Measurements from ENCODE around the gene PPP2R1A. TPM values are rescaled to one million over a fixed set of nuclear protein-coding genes. Genes with fewer than 3 reads are reported as not detected.
"Not testable (repeated sequence)": the region's sequence is repeated elsewhere in the genome, so short reads cannot be mapped to it uniquely, and the experiment has no call there.

PPP2R1A gene
- total RNA-seq, 1 donor from 2014 or later, result 95.0 TPM

- peak; percentile 9 to 76 for DNase-seq (ENCODE audit: low read depth in 2 of 2)
These were observed 10.2 kb downstream of the PPP2R1A start for GRCh38 chr19:52200044-52200443.

- DNase-seq (ENCODE audit: low read depth in 2 of 2), result not testable (repeated sequence)
These were observed 11.0 kb downstream of the PPP2R1A start for GRCh38 chr19:52200755-52201391.

- DNase-seq (ENCODE audit: low read depth in 2 of 2), result no peak
These were observed 16.6 kb downstream of the PPP2R1A start for GRCh38 chr19:52206481-52206880.

DNA sequence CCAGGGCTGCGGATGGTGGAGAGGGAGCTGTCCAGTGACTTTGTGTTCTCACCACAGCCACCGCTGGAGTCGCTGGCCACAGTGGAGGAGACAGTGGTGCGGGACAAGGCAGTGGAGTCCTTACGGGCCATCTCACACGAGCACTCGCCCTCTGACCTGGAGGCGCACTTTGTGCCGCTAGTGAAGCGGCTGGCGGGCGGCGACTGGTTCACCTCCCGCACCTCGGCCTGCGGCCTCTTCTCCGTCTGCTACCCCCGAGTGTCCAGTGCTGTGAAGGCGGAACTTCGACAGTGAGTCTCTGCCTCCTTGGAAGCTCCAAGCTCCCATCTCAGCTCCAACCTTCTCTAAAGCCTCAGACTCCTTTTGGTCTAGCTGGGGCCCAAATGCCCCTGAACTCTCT lies 21.4 kb downstream of the PPP2R1A start:
- no peak for DNase-seq (ENCODE audit: low read depth in 2 of 2)

- no peak for DNase-seq (ENCODE audit: low read depth in 2 of 2)
These were observed 22.2 kb downstream of the PPP2R1A start for GRCh38 chr19:52211926-52212571.

DNA sequence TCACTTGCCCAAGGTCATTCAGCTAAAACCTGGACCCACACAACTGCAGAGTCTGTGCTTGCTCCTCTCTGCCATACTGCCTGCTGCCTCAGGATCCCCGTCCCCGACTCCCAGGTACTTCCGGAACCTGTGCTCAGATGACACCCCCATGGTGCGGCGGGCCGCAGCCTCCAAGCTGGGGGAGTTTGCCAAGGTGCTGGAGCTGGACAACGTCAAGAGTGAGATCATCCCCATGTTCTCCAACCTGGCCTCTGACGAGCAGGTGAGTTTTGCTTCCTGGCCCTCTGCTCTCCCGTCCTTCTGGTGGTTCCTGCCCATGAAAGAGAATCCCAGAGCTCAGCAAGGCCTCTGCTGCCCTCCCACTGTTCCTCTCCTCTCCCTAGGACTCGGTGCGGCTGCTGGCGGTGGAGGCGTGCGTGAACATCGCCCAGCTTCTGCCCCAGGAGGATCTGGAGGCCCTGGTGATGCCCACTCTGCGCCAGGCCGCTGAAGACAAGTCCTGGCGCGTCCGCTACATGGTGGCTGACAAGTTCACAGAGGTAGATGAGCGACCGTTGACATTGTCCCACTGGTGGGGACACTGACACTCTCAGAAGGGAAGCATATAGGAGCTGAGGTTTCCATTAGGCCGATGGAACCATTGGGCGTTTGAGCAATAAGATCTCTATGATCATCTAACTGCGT lies 22.9 kb downstream of the PPP2R1A start:
- DNase-seq (ENCODE audit: low read depth in 2 of 2), result no peak

DNA sequence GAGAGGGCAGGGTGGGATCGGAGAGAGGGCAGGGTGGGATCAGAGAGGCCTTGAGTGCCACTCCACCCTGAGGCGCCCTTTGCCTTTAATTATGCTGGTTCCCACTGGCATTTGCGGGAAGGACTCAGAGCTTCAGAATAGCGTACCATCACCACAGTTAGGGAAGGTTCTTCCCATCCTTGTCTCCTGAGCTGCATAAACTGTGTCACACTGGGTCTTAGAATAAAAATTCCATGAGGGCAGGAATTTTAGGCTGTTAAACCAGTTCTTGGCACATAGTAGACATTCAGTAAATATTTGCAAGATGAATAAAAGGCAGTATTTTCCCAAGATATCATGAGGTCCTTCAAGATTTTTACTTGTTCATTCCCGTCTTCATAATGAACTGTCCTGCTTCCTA lies 24.4 kb downstream of the PPP2R1A start:
- no peak for DNase-seq (ENCODE audit: low read depth in 2 of 2)

DNA sequence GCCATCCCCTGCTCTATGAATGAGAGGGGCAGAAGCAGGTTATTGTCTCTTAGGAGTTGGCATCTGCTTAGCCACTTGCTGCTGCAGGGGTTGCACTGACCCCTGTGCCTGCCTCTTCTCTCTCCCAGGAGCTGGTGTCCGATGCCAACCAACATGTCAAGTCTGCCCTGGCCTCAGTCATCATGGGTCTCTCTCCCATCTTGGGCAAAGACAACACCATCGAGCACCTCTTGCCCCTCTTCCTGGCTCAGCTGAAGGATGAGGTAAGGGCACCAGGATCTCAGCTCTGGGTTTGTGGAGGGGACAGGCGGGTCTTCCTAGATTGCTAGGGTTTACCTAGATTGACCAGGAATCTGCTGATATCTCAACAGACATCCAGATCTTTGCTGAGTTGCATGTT lies 26.5 kb downstream of the PPP2R1A start:
- no peak for DNase-seq (ENCODE audit: low read depth in 2 of 2)

- DNase-seq (ENCODE audit: low read depth in 2 of 2), result no peak
These were observed 27.7 kb downstream of the PPP2R1A start for GRCh38 chr19:52217576-52217975.

GRCh38 chr19:52219611-52220010 lies 29.8 kb downstream of the PPP2R1A start:
- DNase-seq (ENCODE audit: low read depth in 2 of 2), result no peak

- no peak for DNase-seq (ENCODE audit: low read depth in 2 of 2)
These were observed 31.2 kb downstream of the PPP2R1A start for GRCh38 chr19:52221031-52221430.

DNA sequence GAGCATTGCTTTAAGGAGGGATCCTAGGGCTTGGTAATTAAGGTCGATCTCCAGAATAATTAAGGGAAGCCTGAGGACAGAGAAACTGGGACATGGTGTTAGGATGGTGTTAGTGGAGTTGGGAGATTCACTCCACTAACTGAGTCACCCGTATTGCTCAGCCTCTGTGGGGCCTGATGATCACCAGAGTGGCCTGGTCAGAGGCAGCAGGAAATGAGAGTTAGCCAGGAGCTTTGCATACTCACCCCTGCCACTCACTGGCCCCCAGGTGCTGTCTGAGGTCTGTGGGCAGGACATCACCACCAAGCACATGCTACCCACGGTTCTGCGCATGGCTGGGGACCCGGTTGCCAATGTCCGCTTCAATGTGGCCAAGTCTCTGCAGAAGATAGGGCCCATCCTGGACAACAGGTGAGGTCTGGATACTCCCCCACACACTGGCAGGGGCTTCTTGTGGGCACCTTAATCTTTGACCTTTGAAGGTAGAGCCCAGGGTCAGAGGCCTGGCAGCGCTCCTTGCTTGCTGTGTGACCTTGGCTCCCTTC lies 32.1 kb downstream of the PPP2R1A start:
- no peak for DNase-seq (ENCODE audit: low read depth in 2 of 2)

DNA sequence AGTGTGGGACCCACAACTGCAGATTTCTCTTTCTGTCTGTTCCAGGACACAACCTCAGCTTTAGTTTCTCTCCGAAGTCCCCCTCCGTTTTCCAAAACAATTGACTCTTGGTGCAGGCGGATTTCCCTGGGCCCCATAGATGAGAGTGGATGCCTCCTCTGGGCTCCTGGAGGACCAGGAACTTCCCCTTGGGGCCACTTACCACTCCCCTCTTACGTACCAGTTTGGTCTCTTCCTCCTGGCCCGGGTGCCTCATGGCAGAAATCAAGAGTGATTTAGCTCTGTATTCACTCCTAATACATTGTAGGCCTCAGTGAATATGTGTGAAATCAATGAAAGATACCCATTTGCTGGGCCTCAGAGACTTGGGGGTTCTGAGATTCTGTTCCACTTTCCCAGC lies 34.4 kb downstream of the PPP2R1A start:
- no peak for DNase-seq (ENCODE audit: low read depth in 2 of 2)

DNA sequence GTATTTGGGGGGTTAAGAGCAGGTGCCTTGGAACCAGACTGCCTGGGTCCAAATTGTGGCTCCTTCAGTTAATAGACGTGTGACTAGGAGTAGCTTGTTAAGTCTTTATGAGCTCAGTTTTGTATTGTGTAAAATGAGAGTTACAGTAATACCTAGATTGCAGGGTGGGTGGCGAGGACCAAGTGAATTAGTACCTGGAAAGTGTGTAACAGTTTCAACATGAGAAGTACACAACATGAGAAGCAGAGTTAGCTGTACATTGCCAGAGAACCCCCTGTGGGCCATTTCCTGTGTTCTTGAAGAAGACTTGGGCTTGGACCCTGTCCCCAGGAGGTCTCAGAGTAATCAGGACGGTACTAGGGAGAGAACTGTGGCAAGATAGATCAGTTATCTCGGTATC lies 36.8 kb downstream of the PPP2R1A start:
- DNase-seq (ENCODE audit: low read depth in 2 of 2), result no peak

GRCh38 chr19:52227196-52227940 lies 37.5 kb downstream of the PPP2R1A start:
- DNase-seq (ENCODE audit: low read depth in 2 of 2), result no peak

DNA sequence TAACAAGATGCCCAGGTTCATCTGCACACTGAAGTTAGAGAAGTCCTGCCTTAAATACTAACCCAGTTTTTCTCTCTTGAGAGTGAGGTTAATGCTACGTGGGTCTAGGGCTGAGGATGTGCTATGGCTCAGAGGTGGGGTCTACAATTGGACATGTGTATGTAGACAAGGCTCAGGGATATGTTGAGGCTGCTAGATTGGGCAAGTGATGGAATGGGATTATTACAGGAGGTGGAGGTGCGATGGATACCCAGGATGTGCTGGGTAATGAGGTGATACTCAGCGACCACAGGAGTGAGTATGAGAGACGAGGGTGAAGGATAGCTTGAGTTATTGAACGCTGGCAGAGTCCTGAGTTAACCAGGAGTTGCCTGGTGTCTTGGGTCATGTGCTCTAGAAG lies 38.1 kb downstream of the PPP2R1A start:
- no peak for DNase-seq (ENCODE audit: low read depth in 2 of 2)

- DNase-seq (ENCODE audit: low read depth in 2 of 2), result no peak
These were observed 39.7 kb downstream of the PPP2R1A start for GRCh38 chr19:52229524-52229923.

- DNase-seq (ENCODE audit: low read depth in 2 of 2), result no peak
These were observed 40.8 kb downstream of the PPP2R1A start for GRCh38 chr19:52230685-52231084.

GRCh38 chr19:52231154-52231910 lies 41.5 kb downstream of the PPP2R1A start:
- DNase-seq (ENCODE audit: low read depth in 2 of 2), result no peak

GRCh38 chr19:52234406-52234805 lies 44.6 kb downstream of the PPP2R1A start:
- no peak for DNase-seq (ENCODE audit: low read depth in 2 of 2)

GRCh38 chr19:52237197-52237596 lies 47.3 kb downstream of the PPP2R1A start:
- DNase-seq (ENCODE audit: low read depth in 2 of 2), result no peak

Data from dermis microvascular lymphatic vessel endothelial cell (primary cell).